HG03103 (cell line): ENCODE results near the gene CD44.

ENCODE experiments used
- ATAC-seq: cut with Tn5 transposase; IDR thresholded peaks from one replicate; pipeline ENCODE4 v1.9.1; 2021; ENCODE audit warnings: low read depth; ENCODE audit not compliant: unreplicated experiment

CD44 gene

DNA sequence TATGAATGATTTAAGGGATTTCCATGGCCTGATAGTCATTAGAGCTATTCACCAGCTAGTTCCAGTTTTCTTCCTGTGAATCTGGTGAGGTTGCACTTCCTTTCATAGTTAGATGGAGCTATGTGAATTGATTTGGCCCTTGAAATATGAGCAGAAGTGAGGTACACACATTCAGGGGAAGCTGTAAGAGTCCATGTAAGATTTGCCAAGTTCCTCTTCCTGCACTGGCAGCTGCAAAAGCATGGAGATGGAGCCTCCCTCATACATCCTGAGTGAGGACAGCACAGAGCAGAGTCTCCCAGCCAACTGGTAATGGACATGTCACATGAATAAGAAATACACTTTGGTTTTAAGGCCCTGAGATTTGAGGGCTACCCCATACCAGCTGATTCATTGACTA lies 111.7 kb downstream of the CD44 start:
- no peak for ATAC-seq

DNA sequence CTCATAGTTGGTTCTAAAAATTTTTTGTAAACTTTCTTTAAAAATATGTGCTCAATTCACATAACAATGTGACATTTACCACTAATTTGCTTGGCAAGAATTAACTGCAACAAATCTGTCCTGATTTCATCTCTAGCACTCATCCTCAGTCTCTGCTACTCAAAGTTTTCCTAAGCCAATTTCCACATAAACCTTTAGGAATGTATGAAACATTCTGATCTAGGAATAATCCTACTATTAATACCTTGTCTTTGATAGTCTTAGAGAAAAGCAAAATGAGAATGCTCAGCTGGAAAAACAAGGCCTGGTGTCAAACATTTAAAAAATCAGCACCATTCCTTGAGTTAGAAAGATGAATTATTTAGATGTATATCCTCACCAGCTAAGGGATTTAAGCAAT lies 114.3 kb downstream of the CD44 start:
- no peak for ATAC-seq

DNA sequence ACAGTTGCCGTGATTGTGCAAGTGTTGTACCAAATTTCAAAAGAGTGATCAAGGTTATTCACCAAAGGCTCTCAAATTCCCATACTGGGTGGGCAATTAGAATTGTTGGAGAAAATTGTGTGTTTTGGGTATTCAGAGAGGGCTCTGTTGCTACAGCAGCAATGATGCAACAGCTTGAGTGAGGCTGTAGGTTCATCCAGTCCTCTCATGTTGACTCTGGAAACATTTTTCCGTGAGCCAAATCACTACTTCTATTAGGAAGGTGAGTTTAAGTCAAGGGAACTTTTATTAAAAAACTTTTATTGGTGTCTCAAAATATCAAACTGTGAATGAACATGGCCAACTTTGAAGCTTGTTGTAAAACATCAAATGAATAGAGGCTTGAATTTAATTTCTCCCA lies 116.5 kb downstream of the CD44 start:
- no peak for ATAC-seq

DNA sequence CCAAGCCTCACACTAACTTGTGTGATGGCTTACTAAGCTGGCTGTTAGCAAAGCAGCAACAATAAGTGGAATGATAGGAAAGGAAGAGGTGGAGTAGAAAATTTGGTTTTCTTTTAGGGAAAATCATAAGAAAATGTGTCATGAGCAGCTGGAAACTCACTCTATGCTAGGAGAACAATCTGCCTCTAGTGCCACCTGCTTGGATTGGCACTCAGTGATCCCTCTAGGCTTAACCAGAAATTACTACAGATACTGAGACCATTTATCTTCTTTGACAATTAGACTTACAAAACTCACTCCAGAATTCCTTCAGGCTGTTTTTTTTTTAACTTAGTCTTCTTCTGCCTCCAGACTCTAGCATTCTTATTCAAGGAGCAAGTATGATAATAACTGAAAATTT lies 117.3 kb downstream of the CD44 start:
- ATAC-seq, result no peak

DNA sequence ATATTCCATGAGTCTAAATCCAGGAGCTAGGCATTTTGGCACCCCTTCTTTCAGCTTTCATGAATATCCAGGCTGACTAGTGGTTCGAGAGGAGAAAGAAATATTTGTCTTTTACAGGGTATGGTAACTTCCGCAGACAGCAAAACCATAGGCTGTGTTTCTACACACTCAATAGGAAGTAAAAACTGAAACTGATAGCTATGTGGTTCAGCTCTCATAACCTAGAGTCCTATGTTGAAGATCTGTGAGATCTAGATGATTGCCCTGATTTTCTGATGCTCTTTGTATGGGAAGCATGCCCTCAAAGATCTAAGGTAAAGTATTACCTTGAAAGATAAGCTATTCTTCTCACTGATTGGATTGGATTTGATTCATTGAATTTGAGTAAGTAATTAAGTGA lies 118.3 kb downstream of the CD44 start:
- peak; percentile 100 for ATAC-seq

DNA sequence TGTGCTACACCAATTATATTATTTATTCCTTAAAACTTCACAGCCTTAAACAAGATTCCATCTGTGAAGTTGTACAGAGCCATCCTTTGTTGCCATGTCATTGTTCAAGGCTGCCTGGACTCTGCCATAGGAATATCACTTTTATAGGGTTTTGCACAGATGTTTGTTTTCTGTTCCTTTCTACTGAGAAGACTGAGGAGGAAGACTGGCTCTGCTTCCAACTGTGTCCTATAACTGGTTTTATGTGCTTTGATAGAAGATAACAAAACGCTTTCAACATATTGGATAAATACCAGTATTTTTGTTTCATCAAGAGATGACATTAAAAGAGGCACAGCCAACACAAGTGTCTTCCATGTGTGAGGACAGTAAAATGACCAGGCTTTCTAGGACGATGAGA lies 120.6 kb downstream of the CD44 start:
- no peak for ATAC-seq

DNA sequence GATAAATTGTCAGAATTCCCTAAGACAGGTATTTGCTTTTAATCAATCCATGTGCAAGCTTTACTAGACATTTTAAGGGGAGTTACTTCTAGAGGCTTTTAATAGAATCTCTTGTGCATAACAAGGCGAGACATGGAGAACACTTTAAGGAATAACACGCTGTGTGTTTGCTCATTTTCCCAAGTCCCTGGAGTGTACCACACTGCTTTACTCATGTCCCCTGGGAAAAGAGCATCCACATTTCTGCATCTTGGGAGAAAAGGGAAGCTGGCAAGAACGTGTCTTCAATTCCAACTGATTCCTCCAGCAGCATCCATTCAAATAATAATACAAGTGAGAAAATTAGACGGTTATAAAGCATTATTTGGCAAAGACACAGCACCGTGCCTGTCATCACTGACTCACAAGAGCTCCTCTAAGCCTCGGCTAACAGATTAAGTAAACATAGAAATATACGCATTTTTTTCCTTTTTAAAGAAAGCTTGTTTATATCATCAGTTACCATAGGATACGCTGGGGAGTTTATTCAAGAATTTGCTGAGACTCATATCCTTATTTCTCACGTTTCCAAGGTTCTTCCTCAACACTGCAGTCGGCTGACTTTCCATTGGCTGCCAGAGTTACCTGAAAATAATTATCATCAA lies 121.5 kb downstream of the CD44 start:
- ATAC-seq, result no peak

DNA sequence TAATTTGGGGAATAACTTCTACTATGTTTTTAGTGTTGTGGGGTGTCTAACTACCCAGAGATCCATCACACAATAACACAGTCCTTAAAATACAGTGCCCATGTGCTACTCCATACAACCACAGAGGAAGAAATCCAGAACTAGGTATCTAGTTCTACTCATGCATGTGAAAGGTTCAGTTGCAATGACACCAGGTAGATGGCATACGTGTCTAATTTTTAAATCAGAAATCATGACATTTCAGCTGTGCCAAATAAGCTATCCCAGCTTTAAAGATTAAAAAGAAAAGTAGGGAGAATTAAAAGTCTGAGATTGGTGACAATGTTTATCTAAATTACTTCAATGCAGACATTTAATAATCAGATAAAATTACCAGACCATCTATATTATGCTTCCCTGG lies 122.2 kb downstream of the CD44 start:
- ATAC-seq, result no peak

DNA sequence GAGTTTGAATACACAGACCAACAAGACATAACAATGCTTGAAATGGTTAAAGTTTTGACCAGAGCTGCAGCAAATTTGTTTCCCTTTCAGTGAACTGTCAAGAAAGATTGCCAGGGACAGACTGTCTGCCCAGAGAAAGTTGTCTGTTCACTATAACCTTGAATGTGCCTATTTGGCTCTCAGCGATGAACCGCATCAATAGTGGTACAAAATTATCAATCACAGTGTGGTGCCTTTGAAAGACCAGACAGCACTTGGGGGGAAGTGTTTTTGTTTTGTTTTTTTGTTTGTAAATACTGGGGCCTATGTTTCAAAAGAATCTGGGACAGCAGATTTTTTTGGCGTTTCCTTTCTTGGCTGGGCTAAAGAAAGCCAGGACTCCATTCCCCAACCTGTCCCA lies 123.1 kb downstream of the CD44 start:
- no peak for ATAC-seq

DNA sequence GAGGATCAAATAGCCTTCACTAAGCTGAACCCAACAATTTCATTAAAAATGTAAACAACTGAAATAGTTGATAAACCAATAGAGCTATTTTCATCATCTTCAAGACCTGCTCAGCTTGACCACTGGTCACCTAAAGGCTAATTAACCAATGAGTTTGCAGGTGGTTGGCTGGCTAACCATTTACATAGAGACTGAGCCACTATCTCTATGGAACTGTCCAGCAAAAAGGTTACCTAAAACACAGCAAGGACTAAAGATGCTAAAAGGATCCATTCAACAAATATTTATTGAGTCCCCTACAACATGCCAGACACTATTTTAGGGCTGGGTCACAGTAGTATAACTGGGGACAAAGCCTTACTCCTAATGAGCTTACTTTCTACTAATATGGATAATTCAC lies 123.8 kb downstream of the CD44 start:
- ATAC-seq, result no peak

DNA sequence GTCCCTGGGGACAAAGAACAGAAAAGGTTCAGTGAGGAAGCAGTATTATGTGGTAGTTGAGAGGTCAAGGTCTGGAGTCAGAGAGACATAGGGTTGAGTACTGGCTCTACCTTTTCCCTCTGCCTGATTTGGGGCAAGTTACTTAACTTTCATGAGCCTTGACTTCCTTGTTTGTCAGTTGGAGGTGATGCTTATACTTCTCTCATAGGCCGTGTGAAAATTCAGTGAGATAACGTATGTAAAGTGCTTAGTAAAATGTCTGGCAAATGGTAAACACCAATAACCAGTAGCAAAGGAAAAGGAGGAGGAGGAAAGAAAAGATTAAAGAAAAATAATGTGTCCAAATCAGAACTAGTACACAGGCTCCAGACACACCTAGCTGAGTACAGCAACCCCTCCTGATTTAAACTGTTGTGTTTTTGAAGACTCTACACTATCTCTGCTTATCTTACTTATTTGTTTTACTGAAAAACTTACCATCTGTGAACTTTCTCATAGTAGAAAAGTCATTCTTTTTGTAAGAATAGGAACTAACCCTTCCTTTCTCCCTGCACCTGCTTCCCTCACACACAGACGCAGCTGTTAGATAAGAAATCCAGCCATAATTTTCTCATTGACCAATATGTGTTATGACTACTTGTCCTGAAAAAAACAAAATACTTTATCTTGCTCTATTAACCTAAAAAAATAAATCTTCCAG lies 126.9 kb downstream of the CD44 start:
- ATAC-seq, result no peak

DNA sequence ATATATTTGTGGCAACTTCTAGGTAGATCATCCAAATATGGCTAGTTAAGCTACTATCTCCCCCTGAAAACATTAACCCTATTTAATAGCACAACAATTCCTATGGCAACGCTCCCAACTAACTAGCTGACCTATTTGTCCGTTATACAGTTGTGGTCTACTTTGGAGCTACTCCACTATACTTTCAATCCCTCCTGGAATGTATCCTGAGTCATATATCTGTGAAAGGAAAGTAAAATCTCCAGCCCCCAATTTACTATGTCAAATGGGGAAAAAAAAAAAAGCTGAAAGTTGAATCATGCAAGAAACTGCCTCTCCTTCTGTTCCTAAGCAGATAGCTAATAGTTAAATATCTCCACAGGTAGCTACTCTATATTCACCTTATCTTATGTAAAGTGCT lies 128.5 kb downstream of the CD44 start:
- ATAC-seq, result no peak

DNA sequence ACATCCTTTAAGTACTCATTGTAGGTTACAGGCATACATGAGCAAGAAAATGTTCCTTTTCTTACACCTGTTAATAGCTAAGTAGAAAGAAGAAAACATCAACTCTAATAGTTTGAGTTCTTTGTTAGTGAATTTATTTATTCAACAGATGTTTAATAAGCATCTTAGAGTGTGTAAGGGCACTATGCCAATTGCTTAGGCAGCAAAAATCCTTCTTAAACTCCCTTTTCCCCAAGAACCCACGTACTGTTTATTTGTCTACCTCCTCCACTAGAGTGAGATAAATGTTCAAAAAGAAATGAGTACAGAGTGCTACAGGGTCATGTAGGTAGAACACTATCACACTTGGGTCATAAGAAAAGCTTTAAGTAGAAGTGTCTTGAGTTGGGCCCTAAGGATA lies 131.4 kb downstream of the CD44 start:
- no peak for ATAC-seq

DNA sequence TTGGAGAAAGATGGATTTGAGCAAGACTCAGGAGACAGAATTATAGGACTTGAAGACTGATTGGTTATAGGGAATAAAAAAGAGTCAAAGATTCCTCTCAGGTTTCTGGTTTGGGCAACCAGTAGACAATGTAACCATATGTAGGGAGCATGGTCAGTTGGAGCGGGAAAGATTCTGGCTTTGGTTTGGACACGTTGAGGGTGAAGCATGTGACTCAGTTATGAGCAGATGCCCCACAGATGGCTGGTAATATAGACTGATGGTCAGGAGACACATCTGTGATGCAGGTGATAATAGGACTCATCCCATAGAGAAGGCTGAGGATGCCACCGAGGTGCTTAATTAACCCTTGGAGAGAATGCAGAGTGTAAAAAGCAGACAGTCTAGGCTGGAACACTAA lies 132.1 kb downstream of the CD44 start:
- no peak for ATAC-seq

DNA sequence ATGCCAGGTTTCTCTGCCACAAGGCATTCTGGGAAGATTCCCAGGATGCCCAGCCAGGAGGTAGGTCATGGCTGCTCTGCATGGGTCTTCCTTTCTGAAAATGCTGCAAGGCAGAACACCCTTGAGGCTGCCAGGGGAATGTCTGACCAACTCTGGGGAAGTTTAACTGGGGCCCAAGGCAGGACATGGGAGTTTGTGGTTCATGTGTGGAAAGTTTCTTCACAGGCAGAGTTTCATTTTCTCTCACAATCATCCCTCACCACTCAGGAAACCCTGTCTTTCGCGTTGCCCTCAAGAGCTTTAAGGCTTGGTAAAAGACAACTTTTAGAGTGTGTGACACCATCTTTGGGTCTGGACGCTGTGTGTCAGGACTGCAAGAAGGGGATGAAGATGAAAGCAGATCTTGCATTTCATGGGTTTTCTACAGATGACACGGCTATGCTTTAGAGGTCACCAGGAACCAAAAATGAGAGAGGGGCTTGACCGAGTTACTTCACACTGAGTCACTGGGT lies 133.5 kb downstream of the CD44 start:
- ATAC-seq, result peak; percentile 79

DNA sequence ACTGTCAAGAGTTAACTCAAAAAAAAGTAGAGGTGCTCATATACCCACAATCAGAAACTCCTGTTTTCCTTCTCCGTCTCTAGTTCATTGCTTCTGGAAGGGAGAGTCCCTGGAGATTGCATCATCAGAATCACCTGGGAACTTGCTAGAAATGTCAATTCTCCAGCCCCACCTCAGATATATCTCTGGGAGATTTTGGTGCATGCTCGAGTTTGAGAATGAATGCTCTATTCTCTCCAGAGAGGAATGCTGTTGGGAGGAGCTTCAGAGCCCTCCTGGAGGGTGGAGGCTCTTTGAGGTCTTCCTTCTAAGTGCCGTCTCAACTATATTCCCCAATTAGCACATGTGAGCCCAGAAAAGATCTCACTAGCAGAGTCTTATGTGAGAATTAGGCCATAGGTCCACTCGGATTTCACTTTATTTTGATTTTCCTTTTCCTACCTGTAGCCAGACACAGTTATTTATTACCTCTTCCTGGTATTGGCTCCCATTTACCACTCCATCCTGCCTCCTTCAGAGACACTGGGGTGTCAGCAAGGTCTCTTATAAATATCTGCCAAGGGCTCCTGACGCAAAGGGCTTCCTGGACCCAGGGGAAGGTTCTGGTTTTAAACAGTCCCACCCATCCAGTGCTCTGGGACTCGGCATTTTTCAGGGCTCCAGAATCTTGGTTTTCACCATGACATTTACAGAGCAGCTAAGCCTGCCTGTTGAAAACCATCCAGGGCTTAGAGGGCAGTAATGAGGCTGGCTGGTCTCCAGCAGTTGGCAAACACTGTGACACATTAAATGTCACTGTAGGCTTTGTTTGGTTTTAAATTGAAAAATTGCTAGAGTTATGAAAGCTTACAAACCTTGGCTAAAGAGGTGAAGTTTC lies 136.2 kb downstream of the CD44 start:
- ATAC-seq, result no peak

DNA sequence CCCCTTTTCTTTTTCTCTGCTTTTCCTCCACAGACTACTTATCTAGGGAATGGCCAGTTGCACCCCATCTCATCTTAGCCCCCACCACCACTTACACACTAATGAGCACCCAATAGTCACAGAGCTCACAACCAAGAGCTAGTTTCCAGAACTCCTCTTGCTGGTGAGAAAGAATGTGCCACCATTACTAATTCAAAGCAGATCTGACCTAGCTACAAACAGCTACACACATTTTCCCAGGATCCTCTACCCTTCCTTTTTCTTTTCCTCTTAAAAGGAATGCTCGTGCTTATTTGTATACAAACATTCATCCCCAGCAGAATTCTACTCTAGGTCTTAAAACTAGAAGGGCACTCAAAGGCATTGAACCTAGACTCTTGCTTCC lies 136.8 kb downstream of the CD44 start:
- ATAC-seq, result no peak

DNA sequence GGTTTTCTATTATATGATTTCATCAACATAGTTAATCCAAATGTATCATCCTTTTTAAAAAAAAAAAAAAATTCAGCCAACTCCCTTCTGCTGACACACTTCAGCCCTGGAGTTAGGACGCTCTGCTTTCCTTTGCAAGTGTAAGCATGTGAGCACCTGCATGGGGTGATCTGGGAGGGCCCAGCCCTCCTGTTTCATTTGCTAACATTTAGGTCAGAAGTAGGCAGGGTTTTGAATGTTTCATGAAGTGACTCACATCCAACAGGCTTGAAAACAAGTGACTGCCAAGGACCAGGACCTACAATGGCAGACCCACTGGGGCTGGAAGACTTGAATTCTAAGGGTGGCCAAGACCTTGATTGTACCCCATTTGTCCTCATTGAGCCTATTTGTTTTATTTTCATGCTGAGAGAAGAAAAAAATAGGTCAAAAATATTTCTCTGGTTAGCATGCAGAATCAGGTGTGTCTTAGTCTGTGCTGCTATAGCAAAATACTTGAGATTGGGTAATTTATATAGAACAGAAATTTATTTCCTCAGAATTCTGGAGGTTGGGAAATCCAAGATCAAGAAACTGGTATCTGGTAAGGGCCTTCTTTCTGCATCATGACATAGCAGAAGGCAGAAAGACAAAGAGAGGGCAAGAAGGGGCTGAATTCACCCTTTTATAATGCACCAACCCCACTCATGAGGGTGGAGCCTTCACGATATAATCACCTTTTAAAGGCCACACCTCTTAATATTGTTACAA lies 137.6 kb downstream of the CD44 start:
- no peak for ATAC-seq

DNA sequence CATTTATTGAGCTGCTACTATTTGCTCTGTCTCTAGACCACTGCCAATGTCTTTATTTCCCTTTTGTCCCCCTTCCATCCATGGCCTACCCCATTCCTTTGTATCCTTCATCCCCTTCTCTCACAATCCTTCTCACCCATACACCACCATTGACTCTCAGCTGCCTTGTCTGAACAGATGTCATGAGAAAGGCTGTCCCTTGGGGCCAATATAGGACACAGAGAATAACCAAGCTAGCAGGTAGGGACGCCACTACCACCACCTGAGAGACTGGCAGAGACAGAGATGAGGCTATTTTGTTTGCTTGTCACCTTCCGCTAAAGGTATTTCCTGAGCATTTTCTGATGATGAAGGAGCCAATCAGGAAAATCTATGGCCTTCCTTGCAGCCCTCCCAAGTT lies 138.9 kb downstream of the CD44 start:
- no peak for ATAC-seq

DNA sequence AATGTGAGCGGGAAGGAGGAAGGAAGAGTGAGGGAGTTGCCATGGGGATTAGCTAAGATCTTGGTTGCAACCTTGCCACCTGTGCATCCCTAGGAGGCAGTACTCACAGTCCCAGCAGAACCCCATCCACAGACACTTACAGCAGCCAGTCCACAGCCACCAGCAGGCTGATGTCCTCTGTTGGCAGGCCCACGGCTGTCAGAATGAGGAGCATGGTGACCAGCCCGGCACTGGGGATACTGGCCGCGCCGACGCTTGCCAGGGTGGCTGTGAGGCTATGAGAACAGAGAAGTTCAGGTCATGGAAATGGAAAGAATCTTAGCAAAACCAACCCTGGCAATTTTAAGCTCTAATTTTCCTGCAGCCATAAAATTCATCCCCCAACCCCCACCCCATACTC lies 141.8 kb downstream of the CD44 start:
- ATAC-seq, result no peak

DNA sequence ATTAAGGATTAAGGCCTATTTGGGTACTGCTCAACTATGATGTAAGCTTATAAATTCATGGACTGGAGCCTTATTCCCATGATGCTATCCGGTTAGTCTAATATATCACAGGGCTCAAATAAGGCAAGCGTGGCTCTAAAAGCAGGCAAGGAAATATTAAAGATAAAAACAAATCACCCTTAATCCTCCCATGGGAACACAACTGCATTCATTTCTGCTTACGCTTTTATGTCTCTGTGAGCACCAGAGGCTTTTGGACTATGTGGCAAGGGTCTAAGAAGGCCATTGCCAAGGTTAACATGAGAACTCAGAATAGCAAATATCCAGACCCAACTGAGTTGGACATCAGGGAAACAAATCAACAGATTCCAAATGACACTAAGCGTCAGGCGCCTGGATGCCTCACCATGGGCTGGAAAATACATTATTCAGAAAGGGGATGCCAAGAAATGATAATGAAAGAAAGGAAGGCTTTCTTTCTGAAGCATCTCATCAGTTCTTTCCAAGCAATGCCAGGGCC lies 142.3 kb downstream of the CD44 start:
- ATAC-seq, result no peak
